PC-3 (cell line): Measurements from ENCODE around the gene SLC15A3.

Experiments
- EZH2 ChIP-seq: fragments of 300-600 bp; sonication (generic); IDR thresholded peaks from one replicate; pipeline ENCODE4 v1.6.1; 2017; ENCODE audit warnings: antibody characterized with exemption, mild to moderate bottlenecking, low read length; ENCODE audit not compliant: unreplicated experiment
- TF ChIP-seq, protein P1 (sequence below): fragments of 300-600 bp; sonication (generic); conservative IDR thresholded peaks from 2 replicates; pipeline ENCODE4 v1.5.1; 2017; ENCODE audit warnings: antibody characterized with exemption, low read depth, mild to moderate bottlenecking, low read length

DNA sequence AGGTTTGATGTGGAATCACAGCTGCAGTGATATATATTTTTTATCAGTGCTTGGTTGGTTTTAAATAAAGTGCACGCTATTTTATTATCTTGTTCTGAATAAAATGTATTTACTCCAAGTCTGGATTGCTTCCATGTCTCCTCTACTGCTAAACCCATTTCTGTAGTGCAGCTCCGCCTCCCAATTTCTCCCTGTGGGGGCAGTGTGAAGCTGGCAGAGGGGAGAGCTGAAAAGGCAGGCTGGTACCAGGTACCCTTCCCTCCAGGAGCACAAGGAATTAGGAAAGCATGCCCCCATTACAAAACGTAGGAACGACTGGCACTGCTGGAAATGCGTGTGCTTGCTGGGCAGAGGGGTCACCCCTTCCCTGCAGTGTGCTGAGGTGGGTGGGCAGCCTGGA is 28.6 kb downstream of the SLC15A3 start:
- TF ChIP-seq, protein P1, sequence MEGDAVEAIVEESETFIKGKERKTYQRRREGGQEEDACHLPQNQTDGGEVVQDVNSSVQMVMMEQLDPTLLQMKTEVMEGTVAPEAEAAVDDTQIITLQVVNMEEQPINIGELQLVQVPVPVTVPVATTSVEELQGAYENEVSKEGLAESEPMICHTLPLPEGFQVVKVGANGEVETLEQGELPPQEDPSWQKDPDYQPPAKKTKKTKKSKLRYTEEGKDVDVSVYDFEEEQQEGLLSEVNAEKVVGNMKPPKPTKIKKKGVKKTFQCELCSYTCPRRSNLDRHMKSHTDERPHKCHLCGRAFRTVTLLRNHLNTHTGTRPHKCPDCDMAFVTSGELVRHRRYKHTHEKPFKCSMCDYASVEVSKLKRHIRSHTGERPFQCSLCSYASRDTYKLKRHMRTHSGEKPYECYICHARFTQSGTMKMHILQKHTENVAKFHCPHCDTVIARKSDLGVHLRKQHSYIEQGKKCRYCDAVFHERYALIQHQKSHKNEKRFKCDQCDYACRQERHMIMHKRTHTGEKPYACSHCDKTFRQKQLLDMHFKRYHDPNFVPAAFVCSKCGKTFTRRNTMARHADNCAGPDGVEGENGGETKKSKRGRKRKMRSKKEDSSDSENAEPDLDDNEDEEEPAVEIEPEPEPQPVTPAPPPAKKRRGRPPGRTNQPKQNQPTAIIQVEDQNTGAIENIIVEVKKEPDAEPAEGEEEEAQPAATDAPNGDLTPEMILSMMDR, result no peak
- TF ChIP-seq EZH2, result no peak
